H1 (cell line): ENCODE data around the gene ASIP. TPM values are rescaled to one million over a fixed set of nuclear protein-coding genes. Genes with fewer than 3 reads are reported as not detected.

Source experiments
- CTCF ChIA-PET: fragments of 300-600 bp; sonication (Branson Sonifier 250); formaldehyde crosslinking; loops from one replicate; lab custom pipeline; 2021; ENCODE audit not compliant: partially characterized antibody; lab: Charles Lee
- POLR2A ChIA-PET: fragments of 300-600 bp; sonication (Branson Sonifier 250); formaldehyde crosslinking; loops from one replicate; lab custom pipeline; 2021; ENCODE audit warnings: inconsistent platforms; ENCODE audit not compliant: partially characterized antibody; lab: Charles Lee
- DNase-seq, 2 experiments: peaks; one replicate each; pipeline versions ENCODE4 v3.0.0 to v3.0.0-alpha.2; 2010 to 2022; ENCODE audit warnings: low spot score in 2 of 2, low read depth in 1 of 2, mixed read lengths in 1 of 2
- FAIRE-seq: peaks from 2 replicates; lab custom pipeline; 2011; peaks lifted over from hg19 to GRCh38; lab: Jason Lieb, UNC
- H2AFZ ChIP-seq: 2 replicates; pipeline ENCODE4 v1.8.1; 2012; ENCODE audit warnings: low read length, inconsistent platforms
- H2AK5ac ChIP-seq: 2 replicates; pipeline ENCODE4 v1.6.1; 2013; ENCODE audit warnings: low read depth, low read length
- H2BK120ac ChIP-seq: replicated peaks from 2 replicates; pipeline ENCODE3; 2013; ENCODE audit warnings: low read depth, low read length, inconsistent platforms
- H2BK12ac ChIP-seq: 2 replicates; pipeline ENCODE4 v1.6.1; 2013; ENCODE audit warnings: low read depth, low read length
- H2BK15ac ChIP-seq: 2 replicates; pipeline ENCODE4 v1.6.1; 2013; ENCODE audit warnings: low read length
- H2BK20ac ChIP-seq: 2 replicates; pipeline ENCODE4 v1.6.1; 2013; ENCODE audit warnings: low read length
- H2BK5ac ChIP-seq: 2 replicates; pipeline ENCODE4 v1.6.1; 2013; ENCODE audit warnings: low read depth, low read length
- H3K14ac ChIP-seq: 2 replicates; pipeline ENCODE4 v1.6.1; 2013; ENCODE audit warnings: inconsistent platforms; ENCODE audit not compliant: insufficient read length
- H3K18ac ChIP-seq: 2 replicates; pipeline ENCODE4 v1.6.1; 2013; ENCODE audit warnings: low read length; ENCODE audit errors: extremely low read depth
- H3K23ac ChIP-seq: 2 replicates; pipeline ENCODE4 v1.6.1; 2013; ENCODE audit warnings: inconsistent platforms; ENCODE audit not compliant: insufficient read length
- H3K23me2 ChIP-seq: 2 replicates; pipeline ENCODE4 v1.6.1; 2013; ENCODE audit warnings: low read depth, low read length
- H3K27ac ChIP-seq: 2 replicates; pipeline ENCODE4 v1.6.1; 2011; ENCODE audit warnings: low read depth, low read length, inconsistent platforms
- H3K27me3 ChIP-seq, 4 experiments: replicated peaks in 1 of 4; 1 replicate in 1 of 4; 2 replicates in 3 of 4; pipeline versions ENCODE4 v1.6.1 to v1.8.1; 2011 to 2013; ENCODE audit warnings: low read length in 3 of 4, mild to moderate bottlenecking in 3 of 4, inconsistent platforms in 2 of 4, mixed read lengths in 2 of 4, moderate library complexity in 1 of 4; ENCODE audit not compliant: control insufficient read depth in 3 of 4, insufficient read depth in 3 of 4; ENCODE audit errors: extremely low read depth in 1 of 4
- H3K36me3 ChIP-seq, 4 experiments: 2 replicates each; pipeline versions ENCODE4 v1.6.1 to v1.8.1; 2011 to 2013; ENCODE audit warnings: mild to moderate bottlenecking in 4 of 4, low read length in 3 of 4, moderate library complexity in 2 of 4, control low read depth in 1 of 4, inconsistent platforms in 1 of 4; ENCODE audit not compliant: insufficient read depth in 4 of 4, control insufficient read depth in 2 of 4
- H3K4ac ChIP-seq: replicated peaks from 2 replicates; pipeline ENCODE3; 2013; ENCODE audit warnings: low read length, low read depth, mixed read lengths, inconsistent platforms; ENCODE audit not compliant: insufficient read length
- H3K4me1 ChIP-seq, 4 experiments: replicated peaks in 1 of 4; 1 replicate in 1 of 4; 2 replicates in 3 of 4; pipeline versions ENCODE4 v1.6.1 to v1.8.1; 2011 to 2013; ENCODE audit warnings: low read length in 3 of 4, inconsistent platforms in 2 of 4, mixed read lengths in 1 of 4; ENCODE audit not compliant: insufficient read depth in 4 of 4, control insufficient read depth in 3 of 4
- H3K4me2 ChIP-seq, 2 experiments: 2 replicates each; pipeline versions ENCODE4 v1.6.1 to v1.8.1; 2011 to 2013; ENCODE audit warnings: low read depth in 2 of 2, low read length in 2 of 2, control low read depth in 1 of 2, inconsistent platforms in 1 of 2, mild to moderate bottlenecking in 1 of 2; ENCODE audit not compliant: insufficient read depth in 1 of 2
- H3K4me3 ChIP-seq, 4 experiments: fragments of 200-600, 300-600 bp in 1 of 4; sonication (generic), shearing (Covaris generic), sonication (Bioruptor Twin) in 1 of 4; 2 replicates each; pipeline versions ENCODE4 v1.5.1 to v1.8.1; 2011 to 2016; ENCODE audit warnings: low read length in 4 of 4, low read depth in 3 of 4, control low read depth in 2 of 4, inconsistent platforms in 2 of 4, mild to moderate bottlenecking in 2 of 4, mixed read lengths in 1 of 4, moderate library complexity in 1 of 4; ENCODE audit not compliant: insufficient read depth in 2 of 4; ENCODE audit errors: extremely low read depth in 1 of 4
- H3K56ac ChIP-seq: replicated peaks from 2 replicates; pipeline ENCODE3; 2013; ENCODE audit warnings: low read depth, mild to moderate bottlenecking, mixed read lengths, low read length, inconsistent platforms; ENCODE audit not compliant: insufficient read length
- H3K79me1 ChIP-seq: 2 replicates; pipeline ENCODE4 v1.6.1; 2013; ENCODE audit warnings: low read depth, low read length, control low read depth
- H3K79me2 ChIP-seq, 2 experiments: 2 replicates each; pipeline versions ENCODE4 v1.6.1 to v1.8.1; 2012 to 2013; ENCODE audit warnings: low read length in 2 of 2, mild to moderate bottlenecking in 2 of 2, inconsistent platforms in 1 of 2; ENCODE audit not compliant: insufficient read depth in 2 of 2, control insufficient read depth in 1 of 2
- H3K9ac ChIP-seq, 4 experiments: replicated peaks in 1 of 4; 1 replicate in 1 of 4; 2 replicates in 3 of 4; pipeline versions ENCODE4 v1.6.1 to v1.8.1; 2011 to 2013; ENCODE audit warnings: low read depth in 3 of 4, low read length in 3 of 4, control low read depth in 2 of 4, mild to moderate bottlenecking in 2 of 4, moderate library complexity in 2 of 4, inconsistent platforms in 1 of 4; ENCODE audit errors: extremely low read depth in 1 of 4
- H3K9me3 ChIP-seq, 2 experiments: 2 replicates each; pipeline versions ENCODE4 v1.6.1 to v1.8.1; 2012 to 2013; ENCODE audit warnings: mild to moderate bottlenecking in 2 of 2, moderate library complexity in 2 of 2, control low read depth in 1 of 2, inconsistent platforms in 1 of 2, low read depth in 1 of 2, low read length in 1 of 2, mixed read lengths in 1 of 2; ENCODE audit not compliant: insufficient read depth in 2 of 2
- H4K20me1 ChIP-seq, 2 experiments: replicated peaks in 1 of 2; 2 replicates each; pipeline versions ENCODE3 to v1.8.1; 2011 to 2013; ENCODE audit warnings: inconsistent platforms in 2 of 2, low read length in 2 of 2, mild to moderate bottlenecking in 1 of 2; ENCODE audit not compliant: insufficient read depth in 2 of 2, control insufficient read depth in 1 of 2
- H4K5ac ChIP-seq: 2 replicates; pipeline ENCODE4 v1.6.1; 2013; ENCODE audit warnings: low read length, low read depth, mixed read lengths, inconsistent platforms; ENCODE audit not compliant: insufficient read length
- H4K8ac ChIP-seq: 2 replicates; pipeline ENCODE4 v1.8.0; 2013; ENCODE audit warnings: mild to moderate bottlenecking, moderate library complexity, low read length, inconsistent platforms; ENCODE audit not compliant: insufficient read depth; ENCODE audit errors: extremely low read depth
- H4K91ac ChIP-seq: replicated peaks from 2 replicates; pipeline ENCODE3; 2013; ENCODE audit warnings: low read length, mixed read lengths, inconsistent platforms; ENCODE audit not compliant: insufficient read length
- EP300 ChIP-seq, 2 experiments: IDR thresholded peaks; 1 replicate in 1 of 2; 2 replicates in 1 of 2; pipeline ENCODE4 v1.6.1; 2011 to 2012; ENCODE audit warnings: low read depth in 2 of 2, low read length in 2 of 2, mild to moderate bottlenecking in 2 of 2, borderline replicate concordance in 1 of 2, inconsistent platforms in 1 of 2, moderate library complexity in 1 of 2
- SIX5 ChIP-seq: IDR thresholded peaks from 2 replicates; pipeline ENCODE4 v1.6.1; 2011; ENCODE audit warnings: mild to moderate bottlenecking, low read depth, low read length
- SRF ChIP-seq: IDR thresholded peaks from 2 replicates; pipeline ENCODE4 v1.6.1; 2011; ENCODE audit warnings: mild to moderate bottlenecking, low read depth, low read length, moderate library complexity
- SUZ12 ChIP-seq: fragments of 200-600 bp; sonication (generic); IDR thresholded peaks from 2 replicates; pipeline ENCODE4 v1.6.1; 2012; ENCODE audit warnings: mild to moderate bottlenecking, inconsistent platforms, low read length, moderate library complexity, mixed read lengths
- YY1 ChIP-seq: IDR thresholded peaks from 2 replicates; pipeline ENCODE4 v1.6.1; 2011; ENCODE audit warnings: low read depth, mild to moderate bottlenecking, low read length
- polyA plus RNA-seq, 7 experiments: library from polyadenylated mRNA; depleted of rRNA in 3 of 7; stranded (reverse) in 5 of 7; unstranded in 2 of 7; fragments of >200 nt in 5 of 7; fragments of 200-250 nt in 2 of 7; gene quantifications; 1 replicate in 5 of 7; 2 replicates in 1 of 7; 4 replicates in 1 of 7; pipeline versions ENCODE4 v1.2.1 to v1.2.3, GENCODE V29; 2011 to 2013; ENCODE audit warnings: missing spikeins in 2 of 7, mixed read lengths in 2 of 7
- total RNA-seq: library from RNA; stranded (reverse); fragmentation: NEBNext Ultra II Directional; extraction: Animal tissue kit (Norgen Biotek cat#: 25700); gene quantifications from 2 replicates; pipeline ENCODE4 v1.2.1, GENCODE V29; 2021

Gene ASIP
- total and polyA plus RNA-seq, 2 of the 8 experiments (the other 6 are each of a cell fraction or from before 2014, with no cell fraction given): not detected

- no peak overlapping the region for H3K4ac ChIP-seq
- no peak overlapping the region for H2BK20ac ChIP-seq
- H2AFZ ChIP-seq: no peak overlapping the region
- H2AK5ac ChIP-seq: no peak overlapping the region
- H3K23ac ChIP-seq: no peak overlapping the region
- no peak overlapping the region for H2BK5ac ChIP-seq
- H3K4me1 ChIP-seq: no peaks in the 10 kb centered on the region
- POLR2A ChIA-PET: no interaction called here
- no peak for TF ChIP-seq YY1
- TF ChIP-seq EP300 (IDR thresholded peaks at IDR 0.05; ENCODE audit: borderline replicate concordance in 1 of 2, low read depth in 2 of 2, low read length in 2 of 2): no peak
- no peak for TF ChIP-seq SUZ12
- TF ChIP-seq SIX5: no peak
- no peak for TF ChIP-seq SRF
- no peak overlapping the region for H2BK15ac ChIP-seq
- no peak for DNase-seq
- H3K14ac ChIP-seq: no peak overlapping the region
- no peak overlapping the region for H3K56ac ChIP-seq
- no peaks in the 10 kb centered on the region; the same call in 1 of the 2 replicates for H3K23me2 ChIP-seq
- H3K36me3 ChIP-seq: no peaks in the 10 kb centered on the region
- H3K79me1 ChIP-seq: no peaks in the 10 kb centered on the region
- H3K4me2 ChIP-seq: no peak overlapping the region
- H3K27me3 ChIP-seq: no peaks in the 10 kb centered on the region
- H4K91ac ChIP-seq: no peak overlapping the region
- no peak overlapping the region for H3K27ac ChIP-seq
- H3K4me3 ChIP-seq: no peak overlapping the region
- no peak overlapping the region for H4K5ac ChIP-seq
- no peaks in the 10 kb centered on the region for H4K20me1 ChIP-seq
- H2BK12ac ChIP-seq: no peak overlapping the region
- H3K9ac ChIP-seq: no peak overlapping the region
- no peaks in the 10 kb centered on the region for H3K79me2 ChIP-seq
- no peak overlapping the region for H4K8ac ChIP-seq
- FAIRE-seq: no peak
- H3K9me3 ChIP-seq: peaks cover 0 to 9% of the 10 kb centered on the region in 2 experiments; a peak in 1 of 4 replicates
- CTCF ChIA-PET: interaction anchor here (0.6 to 1.9 kb wide), 3 partner anchors 15 to 65 kb away, joined by 3 to 6 read pairs (median 4); no protein-coding TSS in a partner anchor
- H2BK120ac ChIP-seq: no peak overlapping the region
- no peak overlapping the region for H3K18ac ChIP-seq
Measured at GRCh38 chr20:34233687-34234086, 7.5 kb upstream of the ASIP start.
